Activated naive CD4-positive, alpha-beta T cell (primary cell): ENCODE data around the gene LRRN2.

Experiments
- DNase-seq, 4 experiments: peaks; one replicate each; lab custom pipeline; 2025; lab: John Stamatoyannopoulos, UW

The LRRN2 gene

GRCh38 chr1:204600203-204600602 is 85.3 kb downstream of the LRRN2 start:
- no peak for DNase-seq

DNA sequence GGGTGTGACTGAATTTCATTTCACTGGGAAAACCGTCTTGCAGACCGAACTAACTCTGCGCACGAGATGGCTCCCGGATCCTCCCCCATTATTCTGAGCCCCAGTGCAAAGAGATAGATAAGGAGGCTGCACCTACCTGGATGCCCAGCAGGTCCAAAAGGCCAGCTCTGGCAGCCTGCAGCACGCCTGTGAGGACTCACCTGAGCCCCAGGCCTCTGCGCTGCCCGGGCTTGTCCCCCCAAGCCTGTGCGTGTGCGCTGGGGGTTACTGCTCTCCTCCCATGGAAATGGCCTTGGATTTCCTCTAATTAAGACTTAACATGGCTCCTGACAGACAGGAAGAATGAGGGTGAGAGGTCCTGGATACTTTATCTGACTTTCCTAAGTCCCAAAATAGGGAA is 85.9 kb downstream of the LRRN2 start:
- DNase-seq = no peak

- DNase-seq = no peak
Observed at GRCh38 chr1:204599098-204599497, 86.4 kb downstream of the LRRN2 start.

- DNase-seq = no peak
Observed at GRCh38 chr1:204598319-204598969, 87.1 kb downstream of the LRRN2 start.

DNA sequence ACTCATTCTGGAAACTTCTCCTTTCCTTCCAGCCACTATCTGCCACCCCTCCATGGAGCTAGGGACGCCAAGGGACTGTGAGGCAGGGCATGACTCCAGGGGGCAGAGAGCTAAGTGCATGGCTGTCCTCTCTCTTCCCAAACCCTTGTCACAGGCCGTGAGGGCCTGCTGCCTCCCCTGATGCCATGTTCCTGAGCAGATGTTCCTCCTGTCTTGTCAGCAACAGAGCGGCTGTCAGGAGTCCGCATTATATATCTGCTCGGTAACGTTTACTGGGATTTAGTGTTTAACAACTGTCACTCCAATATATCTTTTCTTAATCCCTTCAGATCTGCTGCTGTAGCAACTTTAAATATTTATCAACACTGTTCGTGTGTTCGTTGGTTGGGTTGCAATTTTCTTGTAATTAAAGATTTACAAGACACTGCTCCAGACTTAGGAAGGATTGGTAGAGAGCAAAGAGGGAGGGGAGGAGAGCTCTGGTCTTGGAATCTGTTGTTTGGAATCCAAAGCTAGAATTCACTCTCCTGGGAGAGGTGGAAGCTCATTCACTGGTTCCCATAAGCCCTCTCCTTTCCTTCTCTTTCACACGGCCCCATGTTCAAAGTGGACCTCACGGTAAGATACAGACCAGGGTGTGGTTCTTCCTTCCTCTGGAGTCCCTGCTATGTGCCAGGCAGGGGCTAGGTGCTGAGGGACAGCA is 93.1 kb downstream of the LRRN2 start:
- no peak for DNase-seq

DNA sequence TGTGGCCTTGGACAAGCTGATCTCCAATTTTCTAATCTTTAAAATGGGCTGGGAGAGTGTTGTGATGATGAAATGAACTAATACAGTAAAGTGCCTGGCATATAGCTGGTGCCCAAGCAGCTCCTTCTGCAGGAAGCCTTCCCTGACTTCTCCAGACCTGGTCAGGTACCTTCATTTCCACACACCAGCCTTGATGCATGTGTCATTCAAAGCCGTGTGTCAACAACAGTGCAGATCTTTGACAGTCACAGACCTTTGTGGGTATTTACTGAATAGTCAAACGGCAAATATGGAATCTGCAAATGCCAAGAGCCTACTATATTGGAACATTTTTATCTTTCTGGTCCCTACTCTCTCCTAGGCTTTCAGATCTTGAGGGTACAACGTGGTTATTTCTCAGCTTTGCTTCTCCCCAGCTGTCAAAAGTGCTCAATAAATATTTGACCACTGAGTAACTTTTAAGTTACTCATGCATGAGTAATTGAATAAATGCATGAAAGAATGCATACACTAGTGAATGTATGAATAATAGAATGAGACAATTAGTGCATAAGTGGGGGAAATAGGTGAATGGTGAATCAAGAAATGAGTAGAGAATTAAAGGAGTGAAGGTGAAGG is 94.0 kb downstream of the LRRN2 start:
- no peak for DNase-seq

DNA sequence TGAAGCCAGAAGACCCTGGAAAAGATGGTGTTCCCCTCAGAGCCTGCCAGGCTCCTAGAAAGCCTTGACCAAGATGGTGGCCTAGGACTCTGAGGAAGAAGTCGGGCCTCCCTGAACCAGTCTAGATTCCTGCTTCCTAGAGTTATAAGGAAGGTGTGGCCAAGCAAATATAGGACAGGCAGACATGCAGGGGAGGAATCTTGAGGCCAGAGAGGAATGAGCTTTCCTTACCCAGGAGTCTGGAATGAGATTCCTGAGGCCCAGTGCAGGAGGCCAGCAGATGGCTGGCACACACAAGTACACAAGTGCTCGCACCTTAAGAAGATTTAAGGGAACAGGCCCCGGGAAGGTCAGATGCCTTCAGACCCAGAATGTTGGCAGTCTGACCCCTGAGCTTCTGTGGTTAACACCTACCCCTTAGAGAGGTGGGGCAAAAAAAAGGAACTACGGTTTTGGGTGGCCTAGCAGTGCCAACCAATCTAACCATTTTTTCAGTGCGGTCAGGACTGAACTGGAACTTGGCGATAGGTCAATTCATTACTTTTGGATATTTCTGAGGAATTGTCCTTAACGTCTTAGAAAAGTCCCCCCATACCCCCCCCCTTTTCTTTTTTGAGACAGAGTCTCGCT is 96.0 kb downstream of the LRRN2 start:
- DNase-seq = no peak

DNA sequence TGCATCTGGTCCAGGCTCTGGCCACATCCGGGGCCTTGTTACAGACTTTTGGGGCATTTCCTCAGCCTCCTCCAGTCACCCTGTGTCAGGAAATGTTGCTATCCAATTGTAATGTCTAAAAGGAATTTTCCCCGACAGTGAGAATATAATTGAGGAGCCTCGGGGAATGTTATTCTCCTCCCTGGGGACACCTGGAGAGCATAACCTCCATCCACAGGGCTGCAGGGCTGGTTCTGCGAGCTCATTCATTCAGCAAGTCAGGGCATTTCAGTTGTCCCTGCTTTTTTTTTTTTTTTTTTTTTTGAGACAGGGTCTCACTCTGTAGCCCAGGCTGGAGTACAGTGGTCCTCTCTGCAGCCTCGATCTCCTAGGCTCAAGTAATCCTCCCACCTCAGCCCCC is 96.7 kb downstream of the LRRN2 start:
- DNase-seq = no peak

- no peak for DNase-seq
Observed at GRCh38 chr1:204587621-204588020, 97.9 kb downstream of the LRRN2 start.

GRCh38 chr1:204584699-204585372 is 100.7 kb downstream of the LRRN2 start:
- DNase-seq = no peak

DNA sequence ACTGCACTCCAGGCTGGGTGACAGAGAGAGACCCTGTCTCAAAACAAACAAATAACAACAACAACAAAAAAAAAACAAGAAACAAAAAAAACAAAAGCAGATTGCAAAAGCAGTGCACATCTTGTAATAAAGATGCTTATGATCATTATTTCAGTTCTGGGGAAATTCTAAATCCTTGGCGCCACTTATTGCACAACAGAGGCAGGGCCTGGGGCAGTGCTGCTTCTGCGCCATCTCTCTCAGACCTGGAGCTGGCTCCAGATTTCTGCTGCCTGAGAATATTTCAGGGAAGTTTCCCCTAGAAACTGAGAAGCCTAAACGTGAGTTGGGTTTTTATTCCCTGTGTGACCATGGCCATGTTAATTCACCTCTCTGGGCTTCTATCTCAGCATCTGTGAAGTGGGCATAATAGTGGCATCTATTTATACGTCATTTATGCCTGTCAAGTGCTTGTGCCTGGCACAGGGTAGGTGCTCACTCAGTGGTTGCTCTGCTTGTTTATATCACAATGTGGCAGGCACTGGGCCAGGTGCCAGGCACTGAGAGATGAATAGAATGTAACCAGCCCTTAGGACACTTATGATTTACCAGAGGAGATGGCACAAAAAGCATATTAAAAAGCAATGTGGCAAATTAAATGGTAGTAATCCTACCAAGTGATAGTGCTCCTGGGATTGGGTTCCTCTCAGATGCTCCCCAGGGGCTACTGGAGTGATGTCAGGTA is 101.5 kb downstream of the LRRN2 start:
- DNase-seq = no peak

DNA sequence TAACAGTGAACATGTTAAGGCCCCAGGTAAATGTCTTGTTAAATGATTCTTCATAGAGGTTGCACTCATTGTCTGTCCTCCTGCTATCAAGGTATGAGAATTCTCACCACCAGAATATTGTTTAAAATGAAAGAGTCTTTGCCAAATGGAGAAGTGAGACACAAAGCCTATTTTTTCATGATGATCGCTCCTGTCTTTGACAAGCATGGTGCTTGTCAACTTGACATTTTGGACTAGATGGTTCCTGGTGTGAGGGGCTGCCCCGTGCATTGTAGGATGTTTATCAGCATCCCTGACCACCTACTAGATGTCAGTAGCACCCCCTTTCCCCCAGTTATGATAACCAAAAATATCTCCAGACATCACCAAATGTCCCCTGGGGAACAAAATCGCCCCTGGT is 103.8 kb downstream of the LRRN2 start:
- DNase-seq = no peak

DNA sequence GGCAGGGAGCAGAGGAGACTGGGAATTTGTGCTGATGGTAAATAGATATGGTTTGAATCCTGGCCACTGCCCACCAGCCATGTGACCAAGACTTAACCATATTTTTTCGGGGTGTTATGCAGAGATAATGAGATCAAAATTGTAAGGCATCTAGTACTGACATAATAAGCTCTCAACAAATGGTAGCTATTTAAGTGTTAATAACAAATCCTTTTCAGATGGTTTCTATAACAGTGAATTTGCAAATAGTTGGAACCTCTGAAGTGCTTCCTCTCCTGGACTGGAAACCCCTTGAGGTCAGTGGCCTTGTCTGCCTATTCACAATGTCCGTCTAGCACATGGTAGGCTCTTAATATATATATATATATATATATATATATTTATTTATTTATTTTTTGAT is 104.7 kb downstream of the LRRN2 start:
- no peak for DNase-seq

DNA sequence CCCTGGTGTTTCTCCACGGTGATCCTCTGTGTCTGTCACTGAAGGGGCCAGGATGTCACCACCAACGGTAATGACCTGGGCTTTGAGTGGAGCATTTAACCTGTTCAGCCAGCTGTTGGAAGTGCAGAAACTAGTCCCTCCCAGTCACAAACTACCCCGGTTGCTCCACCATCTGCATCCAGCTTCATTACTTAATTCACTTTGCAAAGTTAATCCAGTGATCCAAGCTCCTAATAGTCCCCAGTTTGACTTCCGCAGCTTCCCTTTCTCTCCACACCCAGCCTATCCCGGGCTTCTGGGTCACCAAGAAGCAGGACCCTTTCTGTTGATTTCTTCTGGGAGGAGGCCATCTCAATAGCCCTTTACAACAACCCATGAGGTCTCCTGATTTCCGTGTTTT is 105.9 kb downstream of the LRRN2 start:
- DNase-seq = no peak

GRCh38 chr1:204578867-204579664 is 106.5 kb downstream of the LRRN2 start:
- DNase-seq = no peak

DNA sequence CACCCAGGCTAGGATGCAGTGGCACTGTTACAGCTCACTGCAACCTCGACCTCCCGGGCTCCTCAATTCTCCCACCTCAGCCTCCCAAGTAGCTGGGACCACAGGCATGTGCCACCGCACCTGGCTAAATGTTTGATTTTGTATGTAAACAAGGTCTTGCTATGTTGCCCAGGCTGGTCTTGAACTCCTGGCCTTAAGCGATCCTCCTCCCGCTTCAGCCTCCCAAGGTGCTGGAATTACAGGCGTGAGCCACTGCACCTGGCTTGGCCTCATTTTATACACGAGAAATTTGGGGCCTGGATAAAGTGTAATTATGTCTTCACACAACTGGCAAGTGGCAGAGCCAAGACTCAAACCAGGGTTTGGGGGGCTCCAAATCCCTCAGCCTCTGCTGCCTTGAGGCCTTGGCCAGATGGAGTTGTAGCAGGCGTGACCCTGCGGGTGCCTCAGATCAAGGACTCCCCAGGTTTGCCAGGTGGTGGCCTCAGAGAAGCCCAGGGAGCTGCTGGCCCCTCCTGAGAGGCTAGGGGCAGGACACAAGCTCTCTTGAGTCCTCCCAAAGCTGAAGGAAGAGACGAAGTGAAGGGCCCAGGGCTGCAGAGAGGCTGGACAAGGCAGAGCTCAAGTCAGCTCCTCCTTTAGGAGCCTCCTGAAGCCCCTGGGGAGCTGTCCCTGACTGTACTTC is 107.6 kb downstream of the LRRN2 start:
- DNase-seq = no peak

DNA sequence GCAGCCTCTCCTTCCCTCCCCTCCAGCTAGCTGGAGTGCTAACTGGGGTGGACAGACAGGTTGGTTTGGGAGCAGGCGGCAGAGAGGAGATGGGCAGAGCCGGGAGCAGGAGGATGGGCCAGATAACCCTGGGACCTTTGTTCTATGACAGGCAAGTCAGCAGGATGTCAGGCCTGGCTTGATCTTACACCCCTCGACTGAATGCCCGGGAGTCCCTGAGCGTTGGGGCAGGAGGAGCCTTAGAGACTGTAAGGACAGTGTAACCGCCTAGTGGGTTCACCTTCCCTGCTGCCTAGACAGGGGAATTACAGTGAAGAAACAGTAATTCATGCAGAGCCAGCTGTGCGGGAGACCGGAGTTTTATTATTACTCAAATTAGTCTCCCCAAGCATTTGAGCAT is 109.1 kb downstream of the LRRN2 start:
- DNase-seq = no peak

GRCh38 chr1:204575221-204576190 is 110.0 kb downstream of the LRRN2 start:
- no peak for DNase-seq

DNA sequence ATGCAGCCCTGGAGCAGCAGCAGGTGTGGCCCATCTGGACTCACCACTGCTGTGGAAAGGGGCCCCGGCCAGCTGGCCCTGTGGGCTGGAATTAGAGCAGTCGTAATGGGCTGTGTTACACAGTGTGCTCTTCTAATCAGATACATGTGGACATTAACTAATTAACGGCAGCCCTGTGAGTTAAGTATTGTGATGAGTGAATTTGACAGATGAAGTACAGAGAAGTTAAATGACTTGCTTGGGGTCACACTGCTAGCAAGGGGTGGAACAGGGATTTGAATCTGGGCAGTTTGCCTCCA is 110.7 kb downstream of the LRRN2 start:
- DNase-seq = no peak
